ENCODE measurements around the gene CCDC192. TPM values are rescaled to one million over a fixed set of nuclear protein-coding genes. Genes with fewer than 3 reads are reported as not detected.

The CCDC192 gene
- total RNA-seq, 1 donor from 2014 or later = not detected

- TF ChIP-seq CTCF (IDR thresholded peaks at IDR 0.05; ENCODE audit: insufficient read depth, low read length, poor library complexity, severe bottlenecking) = no peak
- H3K36me3 ChIP-seq (ENCODE audit: control insufficient read depth, insufficient read depth, low read length) = no peaks in the 10 kb centered on the region
- no peaks in the 10 kb centered on the region for H3K27me3 ChIP-seq (ENCODE audit: control insufficient read depth, insufficient read depth, low read length)
- no peak for DNase-seq (ENCODE audit: low read depth)
- no peak overlapping the region for H3K4me3 ChIP-seq (ENCODE audit: low read depth, low read length)
Measured at GRCh38 chr5:127680595-127680994, 22.6 kb upstream of the CCDC192 start.

GRCh38 chr5:127683008-127683407 is 20.2 kb upstream of the CCDC192 start:
- no peak for TF ChIP-seq CTCF (IDR thresholded peaks at IDR 0.05; ENCODE audit: insufficient read depth, low read length, poor library complexity, severe bottlenecking)
- no peak for DNase-seq (ENCODE audit: low read depth)
- Histone ChIP-seq H3K36me3 (ENCODE audit: control insufficient read depth, insufficient read depth, low read length) (no peaks in the 10 kb centered on the region), H3K4me3 (ENCODE audit: low read depth, low read length) (no peak overlapping the region), H3K27me3 (ENCODE audit: control insufficient read depth, insufficient read depth, low read length) (no peaks in the 10 kb centered on the region)

- no peaks in the 10 kb centered on the region for H3K36me3 ChIP-seq (ENCODE audit: control insufficient read depth, insufficient read depth, low read length)
- DNase-seq (ENCODE audit: low read depth) = no peak
- no peak overlapping the region for H3K4me3 ChIP-seq (ENCODE audit: low read depth, low read length)
- H3K27me3 ChIP-seq (ENCODE audit: control insufficient read depth, insufficient read depth, low read length) = no peaks in the 10 kb centered on the region
- TF ChIP-seq CTCF (IDR thresholded peaks at IDR 0.05; ENCODE audit: insufficient read depth, low read length, poor library complexity, severe bottlenecking) = no peak
Measured at GRCh38 chr5:127684726-127685467, 18.3 kb upstream of the CCDC192 start.

- H3K36me3 ChIP-seq (ENCODE audit: control insufficient read depth, insufficient read depth, low read length) = no peaks in the 10 kb centered on the region
- H3K4me3 ChIP-seq (ENCODE audit: low read depth, low read length) = no peak overlapping the region
- no peak for DNase-seq (ENCODE audit: low read depth)
- no peaks in the 10 kb centered on the region for H3K27me3 ChIP-seq (ENCODE audit: control insufficient read depth, insufficient read depth, low read length)
- no peak for TF ChIP-seq CTCF (IDR thresholded peaks at IDR 0.05; ENCODE audit: insufficient read depth, low read length, poor library complexity, severe bottlenecking)
Measured at GRCh38 chr5:127685662-127686061, 17.5 kb upstream of the CCDC192 start.

- no peak for TF ChIP-seq CTCF (IDR thresholded peaks at IDR 0.05; ENCODE audit: insufficient read depth, low read length, poor library complexity, severe bottlenecking)
- DNase-seq (ENCODE audit: low read depth) = no peak
- H3K4me3 ChIP-seq (ENCODE audit: low read depth, low read length) = no peak overlapping the region
- no peaks in the 10 kb centered on the region for H3K27me3 ChIP-seq (ENCODE audit: control insufficient read depth, insufficient read depth, low read length)
- H3K36me3 ChIP-seq (ENCODE audit: control insufficient read depth, insufficient read depth, low read length) = no peaks in the 10 kb centered on the region
Measured at GRCh38 chr5:127686424-127686823, 16.8 kb upstream of the CCDC192 start.

Data from kidney epithelial cell (primary cell).